Hindlimb muscle (tissue), 1 donor: Measurements from ENCODE around the gene GRAMD1B. TPM values are rescaled to one million over a fixed set of nuclear protein-coding genes. Genes with fewer than 3 reads are reported as not detected.

Source experiments
- DNase-seq: peaks from one replicate; pipeline ENCODE4 v3.0.0-alpha.2; 2013
- polyA plus RNA-seq: library from polyadenylated mRNA; unstranded; fragments of 120-200 nt; gene quantifications from one replicate; pipeline ENCODE4 v1.2.1, GENCODE V29; 2013; ENCODE audit not compliant: insufficient read length

The GRAMD1B gene
- polyA plus RNA-seq, 1 donor = 11.8 TPM

DNA sequence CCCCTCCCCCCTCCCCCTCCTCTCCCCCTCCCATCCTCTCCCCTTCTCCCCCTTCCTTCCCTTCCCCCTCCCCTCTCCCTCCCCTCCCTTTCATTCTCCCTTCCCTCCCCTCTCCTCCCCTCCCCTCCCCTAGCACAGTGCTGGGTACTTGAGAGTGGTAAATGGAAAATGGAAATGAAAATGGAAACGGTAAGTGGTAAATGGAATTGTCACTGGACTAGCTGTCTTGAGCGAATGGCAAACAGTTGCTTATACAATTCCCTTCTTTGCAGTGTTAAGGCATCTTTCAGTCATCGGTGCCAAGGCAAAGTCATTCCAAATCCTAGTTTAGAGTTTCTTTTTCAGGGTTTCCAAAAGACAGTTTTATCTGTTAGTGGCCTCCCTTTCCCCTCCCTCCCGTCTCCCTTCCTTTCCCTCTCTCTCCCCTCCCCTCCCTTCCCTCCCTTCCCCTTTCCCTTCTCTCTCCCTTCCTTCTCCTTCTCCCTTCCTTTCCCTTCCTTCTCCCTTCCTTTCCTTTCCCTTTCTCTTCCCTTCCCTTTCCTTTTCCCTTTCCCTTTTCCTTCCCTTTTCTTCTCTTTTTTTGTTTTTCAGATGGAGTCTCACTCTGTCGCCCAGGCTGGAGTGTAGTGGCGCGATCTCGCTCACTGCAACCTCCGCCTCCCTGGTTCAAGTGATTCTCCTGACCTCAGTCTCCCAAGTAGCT lies 47.3 kb downstream of the GRAMD1B start:
- DNase-seq = no peak

DNA sequence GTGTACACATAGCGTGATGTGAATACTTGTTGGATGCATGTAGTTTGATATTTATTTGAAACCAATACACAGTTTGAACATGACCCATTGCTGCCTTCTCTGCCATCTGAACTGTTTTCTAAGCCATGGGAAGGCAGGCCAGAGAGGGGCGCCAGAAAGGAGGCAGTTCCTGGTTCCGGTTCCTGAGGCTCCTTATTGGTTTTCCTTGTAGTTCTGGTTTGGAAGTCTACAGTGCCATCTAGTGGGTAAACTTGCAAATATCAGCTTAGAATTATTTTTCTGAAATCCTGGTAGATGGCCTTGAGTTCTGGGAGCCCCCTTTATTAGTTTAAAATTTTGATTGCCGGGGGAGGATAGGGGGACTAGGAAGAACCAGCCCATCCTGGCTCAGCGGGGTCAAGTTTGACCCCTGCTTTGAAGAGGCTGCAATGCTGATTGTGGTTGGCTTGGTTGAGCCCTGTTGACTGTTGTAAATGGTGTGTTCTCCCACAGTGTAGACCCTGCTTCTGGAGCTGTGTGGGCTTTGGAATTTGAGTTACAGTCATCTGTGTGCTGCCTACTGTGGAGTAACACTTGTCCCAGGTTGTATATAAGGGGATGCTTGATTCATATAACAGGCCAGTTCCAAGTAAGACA lies 48.4 kb downstream of the GRAMD1B start:
- DNase-seq = peak; percentile 70

DNA sequence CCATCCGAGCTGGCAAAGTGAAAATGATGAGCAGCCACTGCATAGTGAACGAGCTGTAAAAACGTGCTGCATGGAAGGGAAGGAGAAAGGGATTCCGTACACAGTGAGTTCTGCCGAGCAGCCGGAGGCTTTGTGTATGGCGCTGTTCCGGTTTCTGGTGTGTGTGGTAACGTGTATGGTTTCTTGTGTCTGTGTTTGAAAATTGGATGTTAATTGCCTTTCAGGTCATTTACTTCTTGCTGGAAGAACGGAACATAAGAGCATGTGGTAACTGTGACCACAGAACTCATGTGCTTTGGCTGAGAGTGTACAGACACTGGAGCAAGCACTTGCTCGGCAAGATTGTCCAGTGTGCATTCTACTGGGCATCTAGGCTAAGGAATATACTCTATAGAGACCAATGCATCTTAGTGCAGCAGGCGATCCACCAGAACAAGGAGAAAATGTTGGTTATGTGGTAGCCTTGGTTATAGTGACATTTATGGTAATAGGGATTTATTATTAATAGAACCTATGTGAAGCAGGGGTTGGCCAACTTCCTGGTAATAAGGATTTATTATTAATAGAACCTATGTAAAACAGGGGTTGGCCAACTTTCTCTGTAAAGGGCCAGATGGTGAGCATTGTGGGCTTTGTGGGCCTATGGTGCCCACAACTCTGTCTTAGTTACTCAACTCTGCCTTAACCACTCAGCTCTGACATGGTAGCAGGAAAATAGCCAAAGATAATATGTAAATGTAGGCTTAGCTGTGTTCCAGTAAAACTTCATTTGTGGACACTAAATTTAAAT lies 49.2 kb downstream of the GRAMD1B start:
- no peak for DNase-seq

DNA sequence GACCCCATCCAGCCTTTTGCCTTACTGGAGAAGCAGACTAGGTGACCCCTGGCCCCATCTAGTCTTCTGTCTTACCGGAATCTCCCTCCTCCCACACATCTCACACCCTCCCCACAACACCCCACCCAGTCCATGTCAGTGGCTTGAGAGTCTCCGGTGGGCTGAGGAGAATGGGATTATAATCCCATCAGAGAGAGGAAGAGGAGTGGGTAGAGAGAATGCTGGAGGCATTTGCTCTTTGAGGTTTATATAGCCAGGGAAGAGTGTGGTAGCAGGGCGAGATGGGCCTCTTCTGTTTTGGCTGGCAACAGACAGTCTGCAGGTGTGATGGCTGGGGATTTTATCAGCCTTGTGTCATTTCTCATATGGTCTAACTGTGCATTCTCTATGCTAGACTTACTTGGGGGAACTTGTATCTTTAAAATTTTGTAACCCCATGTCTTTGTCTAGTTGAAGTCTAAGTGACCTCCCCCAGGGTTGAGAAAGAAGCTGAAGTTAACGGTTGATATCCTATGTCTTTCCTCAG lies 50.3 kb downstream of the GRAMD1B start:
- no peak for DNase-seq

DNA sequence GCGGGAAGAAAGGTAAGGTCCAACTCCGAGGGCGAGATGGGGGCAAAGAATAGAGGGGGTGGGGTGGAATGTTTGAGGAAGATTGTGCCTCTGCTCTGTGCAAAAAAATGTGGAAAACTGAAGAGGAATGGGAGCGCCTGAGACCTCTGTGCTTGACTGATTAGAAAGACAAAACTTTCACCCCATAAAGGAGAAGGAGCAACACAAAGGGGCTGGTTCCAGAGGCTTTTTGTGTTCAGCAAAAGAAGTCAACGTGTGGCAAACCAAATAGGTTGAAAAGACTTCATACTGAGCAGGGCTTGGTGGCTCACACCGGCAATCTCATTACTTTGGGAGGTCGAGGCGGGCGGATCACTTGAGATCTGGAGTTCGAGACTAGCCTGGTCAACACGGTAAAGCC lies 50.8 kb downstream of the GRAMD1B start:
- no peak for DNase-seq

DNA sequence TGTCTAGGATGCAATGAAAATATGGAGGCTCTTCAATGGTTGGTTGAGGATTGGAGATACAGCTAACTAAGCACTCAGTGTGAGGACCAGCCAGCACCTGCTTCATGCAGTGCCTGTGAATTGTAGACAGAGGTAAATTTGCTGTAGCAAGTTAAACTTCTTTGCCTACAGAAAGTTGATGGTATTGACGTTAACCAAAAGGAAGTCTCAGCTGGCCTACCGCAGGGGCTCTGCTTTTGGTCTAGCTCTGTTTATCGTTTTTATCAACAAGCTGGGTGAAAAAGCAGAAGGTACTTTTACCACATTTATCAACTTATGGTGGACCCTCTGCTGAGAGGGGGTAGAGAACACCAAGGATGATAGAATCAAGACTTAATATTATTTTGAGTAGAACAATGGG lies 51.6 kb downstream of the GRAMD1B start:
- DNase-seq = no peak

DNA sequence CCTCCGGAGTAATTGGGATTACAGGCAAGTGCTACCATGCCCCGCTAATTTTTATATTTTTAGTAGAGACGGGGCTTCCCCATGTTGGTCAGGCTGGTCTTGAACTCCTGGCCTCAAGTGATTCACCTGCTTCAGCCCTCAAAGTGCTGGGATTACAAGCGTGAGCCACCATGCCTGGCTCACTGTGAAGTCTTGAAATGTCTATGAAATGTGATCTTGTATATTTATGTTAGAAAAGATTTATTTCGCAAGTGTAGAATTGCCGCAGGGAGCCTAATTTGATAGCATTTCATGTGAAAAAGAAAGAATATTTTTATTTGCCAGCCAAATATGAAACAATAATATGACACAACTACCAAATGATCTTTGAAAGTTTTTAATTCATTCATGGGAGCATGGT lies 52.1 kb downstream of the GRAMD1B start:
- DNase-seq = no peak

DNA sequence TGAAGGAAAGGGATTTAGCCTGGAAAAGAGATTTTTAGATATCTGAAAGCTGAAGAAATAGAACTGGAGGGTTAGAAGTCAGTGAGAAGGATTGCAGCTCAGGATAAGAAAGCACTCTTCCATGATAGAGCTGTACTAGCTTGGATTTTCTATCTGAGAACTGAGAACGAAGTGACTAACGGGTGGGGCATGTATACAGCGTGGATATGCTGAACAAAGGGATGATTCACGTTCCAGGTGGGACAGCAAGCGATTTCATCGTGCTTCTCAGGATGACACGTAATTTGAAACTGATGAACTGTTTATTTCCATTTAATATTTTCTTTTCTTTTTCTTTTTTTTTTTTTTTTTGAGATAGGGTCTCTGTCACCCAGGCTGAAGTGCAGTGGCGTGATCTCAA lies 53.0 kb downstream of the GRAMD1B start:
- no peak for DNase-seq

DNA sequence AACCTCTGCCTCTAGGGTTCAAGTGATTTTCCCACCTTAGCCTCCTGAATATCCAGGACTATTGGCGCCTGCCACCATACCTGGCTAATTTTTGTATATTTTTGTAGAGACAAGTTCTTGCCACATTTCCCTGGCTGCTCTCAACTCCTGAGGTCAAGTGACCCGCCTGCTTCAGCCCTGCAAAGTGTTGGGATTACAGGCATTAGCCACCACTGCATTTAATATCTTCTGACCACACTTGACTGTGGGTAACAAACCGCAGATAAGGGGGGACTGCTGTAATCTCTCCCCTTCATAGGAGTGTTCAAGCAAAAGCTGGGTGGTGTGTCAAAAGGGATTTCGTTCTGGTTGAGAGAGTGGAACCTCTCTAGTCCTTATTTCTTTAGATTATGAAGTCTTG lies 53.4 kb downstream of the GRAMD1B start:
- DNase-seq = no peak

DNA sequence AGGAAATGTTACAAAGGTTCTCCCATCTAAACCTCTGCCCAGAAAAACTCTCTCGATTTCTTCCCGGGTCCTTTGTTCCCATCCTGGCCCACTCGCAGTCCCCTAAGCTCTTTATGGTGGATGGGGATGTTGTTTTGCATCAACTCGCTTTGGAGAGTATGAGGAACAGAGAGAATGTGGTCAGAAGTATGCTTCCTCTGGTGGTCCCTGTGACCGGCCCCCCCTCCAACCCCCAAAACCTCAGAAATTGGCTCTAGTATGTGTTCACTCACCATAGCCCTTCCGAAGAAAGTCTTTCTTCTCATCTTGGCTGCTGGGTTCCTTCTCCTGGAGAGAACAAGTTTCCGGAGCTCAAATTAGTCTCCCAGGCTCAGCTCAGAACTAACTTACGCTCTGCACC lies 54.4 kb downstream of the GRAMD1B start:
- DNase-seq = no peak

DNA sequence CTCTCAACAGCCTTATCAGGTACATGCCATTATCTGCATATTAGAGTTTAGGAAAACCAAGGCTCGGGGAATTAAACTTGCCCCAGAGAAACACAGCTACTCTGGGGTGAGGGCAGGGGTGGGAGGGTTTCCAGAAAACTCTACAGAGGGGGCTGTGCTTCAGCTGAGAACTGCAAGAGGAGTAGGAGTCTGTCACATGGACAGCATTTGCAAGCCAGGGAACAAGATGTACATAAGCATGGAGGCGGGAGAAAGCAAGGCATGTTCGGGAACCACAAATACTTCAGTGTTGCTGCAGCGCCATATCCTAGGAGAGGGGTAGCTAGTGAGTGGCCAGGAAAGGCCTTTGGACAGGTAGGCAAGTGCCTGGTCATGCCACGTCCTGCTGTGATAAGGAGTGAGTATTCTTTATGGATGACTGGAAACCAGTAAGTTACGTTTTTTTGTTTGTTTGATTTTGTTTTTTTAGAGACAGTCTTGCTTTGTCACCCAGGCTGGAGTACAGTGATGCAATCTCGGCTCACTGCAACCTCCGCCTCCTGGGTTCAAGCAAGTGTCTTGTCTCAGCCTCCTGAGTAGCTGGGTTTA lies 57.2 kb downstream of the GRAMD1B start:
- DNase-seq = no peak

DNA sequence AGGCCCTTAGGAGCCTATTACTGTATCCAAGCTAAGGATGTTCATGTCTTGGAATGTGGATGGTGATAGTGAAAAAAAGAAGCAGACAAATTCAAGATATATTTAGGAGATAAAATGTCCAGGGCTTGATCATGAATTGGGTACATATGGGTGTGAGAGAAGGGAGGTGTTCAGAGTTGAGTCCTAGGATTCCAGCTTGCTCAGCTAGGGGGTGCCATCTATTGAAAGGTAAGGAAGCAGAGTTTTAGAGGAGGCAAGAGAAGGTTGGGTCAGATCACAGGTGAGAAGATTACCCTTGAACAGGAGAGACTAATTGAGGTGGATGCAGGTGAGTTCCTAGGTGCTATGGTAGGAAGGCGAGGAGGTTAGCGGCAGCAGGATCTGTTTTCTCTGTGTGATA lies 60.5 kb downstream of the GRAMD1B start:
- DNase-seq = no peak

DNA sequence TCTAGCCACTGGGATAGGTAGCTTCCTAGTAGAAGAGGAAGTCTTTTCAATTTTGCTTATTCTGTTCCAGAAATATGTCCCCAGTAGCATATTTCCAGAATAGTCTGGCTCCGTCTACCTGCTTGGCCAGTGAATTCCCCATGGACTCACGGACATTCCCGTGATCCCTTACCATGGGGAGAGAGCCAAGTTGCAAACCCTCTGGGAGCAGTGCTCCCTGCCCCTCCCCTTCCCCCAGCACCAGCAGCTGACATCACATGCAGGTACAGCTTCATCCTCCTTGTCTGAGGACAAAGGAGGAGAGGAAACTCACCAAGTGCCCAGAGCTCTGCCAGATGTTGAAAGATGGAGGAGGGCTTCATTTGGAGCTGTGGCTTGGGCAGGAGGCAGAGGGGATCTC lies 61.2 kb downstream of the GRAMD1B start:
- no peak for DNase-seq

DNA sequence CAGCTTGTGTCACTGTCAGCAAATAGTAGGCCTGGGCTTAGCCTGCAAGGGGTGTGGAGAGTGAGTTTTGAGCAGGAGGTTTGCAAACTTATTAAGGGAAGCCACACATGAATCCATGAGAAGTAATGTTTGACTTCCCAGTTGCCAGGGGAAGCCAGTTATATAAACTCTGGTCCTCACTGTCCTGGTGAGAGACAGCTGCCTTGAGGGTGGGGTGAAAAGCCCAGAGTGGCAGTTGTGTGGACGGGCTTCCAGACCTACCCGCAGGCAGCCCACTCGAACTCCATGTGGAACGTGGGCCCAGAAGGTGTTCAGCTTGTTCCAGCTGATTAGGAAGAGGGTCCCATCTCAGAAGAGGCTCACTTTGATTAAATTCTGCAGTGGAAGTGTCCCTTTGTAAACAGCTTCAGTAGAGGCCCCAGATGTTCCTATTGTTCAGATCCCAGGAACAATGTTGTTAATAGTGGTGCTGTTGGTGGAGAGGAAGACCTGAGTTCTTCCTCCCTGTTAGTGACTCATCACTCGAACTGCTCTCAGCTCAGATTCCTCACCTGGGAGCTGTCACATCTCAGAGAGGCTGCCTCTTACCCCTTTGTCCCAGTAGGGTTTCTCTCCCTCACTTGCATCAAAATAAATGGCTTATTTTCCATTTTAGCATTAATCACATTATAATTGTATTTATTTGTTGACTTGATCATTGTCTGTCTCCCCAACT lies 63.4 kb downstream of the GRAMD1B start:
- DNase-seq = no peak

DNA sequence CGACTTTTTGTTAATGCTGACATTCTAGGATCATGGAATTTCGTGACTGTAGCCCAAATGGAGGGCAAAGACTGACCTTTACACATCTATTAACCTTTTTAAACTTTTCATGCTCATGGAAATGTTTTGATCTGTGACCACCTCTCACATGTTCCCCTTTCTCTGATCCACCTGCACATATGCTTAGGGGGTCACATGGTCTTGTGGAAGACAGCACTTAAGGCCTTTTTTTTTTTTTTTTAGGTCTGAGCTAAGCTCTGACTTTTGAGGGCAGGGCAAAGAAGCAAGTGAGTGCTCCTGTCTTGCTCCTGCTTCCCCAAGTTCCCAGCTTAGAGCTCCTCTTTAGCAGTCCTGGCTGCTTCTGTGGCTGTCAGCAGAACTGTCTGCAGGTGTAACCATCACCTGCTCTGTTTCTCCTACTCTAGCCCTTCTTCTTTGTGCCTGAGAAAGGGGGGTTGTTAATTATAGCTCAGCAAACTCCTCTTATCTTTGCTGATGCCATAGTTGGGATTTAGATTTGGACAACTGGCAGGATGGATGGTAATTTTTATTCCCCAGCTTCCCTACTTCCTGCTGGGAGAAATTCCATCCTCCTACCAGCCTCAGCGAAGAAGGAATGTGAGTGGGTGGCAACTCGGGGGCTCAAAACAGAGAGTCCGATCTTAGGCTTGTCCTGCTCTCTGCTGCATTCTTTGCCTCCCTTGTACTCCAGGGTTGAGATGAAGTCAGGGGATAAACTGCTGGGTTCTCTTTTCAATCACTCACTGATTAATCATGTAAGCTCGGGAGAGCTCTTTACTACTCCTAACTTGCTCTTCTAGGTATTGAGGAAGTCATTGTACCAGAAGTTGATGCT lies 64.4 kb downstream of the GRAMD1B start:
- no peak for DNase-seq

DNA sequence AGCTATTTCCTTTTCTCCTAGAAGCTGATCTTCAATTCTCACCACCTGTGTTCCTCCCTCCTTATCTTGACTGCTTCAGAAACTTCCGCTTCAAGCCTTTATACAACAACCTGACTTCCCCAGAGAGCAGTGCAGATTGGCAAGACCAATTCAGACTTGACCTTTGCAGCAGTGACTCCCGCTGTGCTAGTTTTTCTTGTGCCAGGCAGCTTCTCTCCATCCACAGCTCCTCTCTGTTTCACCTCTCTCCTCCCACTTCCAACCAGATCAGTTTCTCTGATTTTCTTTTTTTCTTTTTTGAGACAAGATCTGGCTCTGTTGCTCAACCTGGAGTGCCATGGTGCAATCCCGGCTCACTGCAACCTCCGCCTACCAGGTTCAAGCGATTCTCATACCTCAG lies 74.3 kb downstream of the GRAMD1B start:
- no peak for DNase-seq

DNA sequence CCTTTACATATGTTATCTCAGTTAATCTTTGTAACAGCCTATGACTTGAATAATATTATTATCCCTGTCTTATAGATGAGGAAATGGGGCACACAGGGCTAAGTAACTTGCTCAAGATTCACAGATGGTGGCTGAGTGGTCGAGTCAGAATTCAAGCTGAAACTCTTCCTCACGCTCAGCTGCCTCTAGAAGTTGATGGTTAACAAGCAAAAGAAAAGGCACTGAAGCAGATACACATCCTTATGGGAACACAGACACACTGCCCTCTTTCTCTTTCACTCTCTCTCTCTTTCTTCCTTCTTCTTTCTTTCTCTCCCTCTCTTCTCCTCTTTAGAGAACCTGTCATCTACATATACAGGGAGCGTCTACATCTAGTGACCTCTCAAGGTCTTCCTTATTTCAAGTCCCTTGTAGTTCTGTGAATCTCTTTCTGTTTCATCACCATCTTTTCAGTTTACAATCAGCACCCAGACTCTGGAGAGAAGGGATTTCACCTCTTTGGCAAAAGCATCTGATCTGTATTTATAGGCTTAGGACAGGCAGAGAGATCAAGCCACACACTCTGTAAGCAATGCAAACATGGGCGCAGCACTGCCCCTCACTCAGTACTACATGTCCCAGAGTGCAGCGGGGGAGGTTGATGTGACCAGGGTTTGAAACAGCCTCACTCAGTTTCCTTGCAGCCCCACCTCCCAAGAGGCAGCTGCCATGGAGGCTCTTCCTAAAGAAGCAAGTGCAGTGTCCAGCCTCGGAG lies 75.7 kb downstream of the GRAMD1B start:
- no peak for DNase-seq

DNA sequence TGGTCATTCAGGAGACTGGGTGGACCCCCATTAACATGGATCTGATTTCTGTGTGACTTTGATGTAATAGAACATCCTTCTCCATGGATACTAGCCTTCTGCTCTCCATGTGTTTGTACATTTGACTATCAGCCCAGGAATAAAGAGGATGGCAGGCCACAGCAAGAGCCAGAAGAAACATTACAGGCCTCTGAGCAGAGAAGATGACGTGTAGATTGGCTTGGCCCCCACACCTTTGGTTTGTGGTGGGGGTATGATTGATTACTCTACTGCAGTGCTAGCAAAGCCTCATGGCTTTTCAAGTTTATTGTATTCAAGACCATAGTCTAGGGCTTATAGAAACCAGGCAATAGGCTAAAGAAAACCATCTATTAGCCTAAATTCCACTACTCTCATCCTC lies 77.0 kb downstream of the GRAMD1B start:
- no peak for DNase-seq

DNA sequence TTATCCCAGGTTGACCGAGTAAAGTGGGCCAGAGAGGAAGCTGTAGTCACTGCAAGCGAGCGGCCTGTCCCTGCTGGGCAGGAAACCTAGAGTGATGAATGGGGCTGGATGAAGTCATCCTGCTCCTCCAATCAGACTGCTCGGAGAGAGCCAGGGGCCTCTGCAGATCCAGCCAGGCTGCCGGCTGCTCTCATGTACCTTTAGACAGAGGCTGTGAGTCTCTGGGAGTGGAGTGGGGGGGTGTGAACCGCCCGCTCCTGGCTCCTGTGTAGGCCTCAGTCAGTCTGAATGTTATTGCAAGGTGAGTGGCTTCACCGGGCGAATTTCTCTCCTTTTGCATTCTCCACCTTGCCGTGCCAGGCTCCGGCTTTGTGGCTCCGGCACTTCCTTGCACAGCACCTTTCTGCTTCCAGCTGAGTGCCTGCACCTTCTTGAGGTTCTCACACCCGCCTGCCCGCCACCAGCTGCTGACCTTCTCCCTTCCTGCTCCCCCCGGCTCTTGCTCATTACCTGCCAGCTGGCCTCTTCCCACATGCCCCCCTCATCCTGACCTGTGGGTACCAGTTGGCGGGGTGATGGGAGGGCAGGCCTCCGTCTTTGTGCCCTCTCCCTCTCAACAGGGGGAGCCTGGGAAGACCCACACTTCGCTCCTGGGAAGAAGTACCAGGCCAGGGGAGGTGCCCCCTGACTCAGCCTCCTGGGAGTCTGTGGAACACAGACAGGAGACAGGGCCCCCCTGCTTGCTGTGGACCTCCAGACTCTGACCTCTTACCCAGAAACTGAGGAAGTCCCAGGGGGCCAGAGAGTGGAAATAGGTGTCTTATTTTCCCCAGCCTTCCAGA lies 79.9 kb downstream of the GRAMD1B start:
- DNase-seq = no peak

DNA sequence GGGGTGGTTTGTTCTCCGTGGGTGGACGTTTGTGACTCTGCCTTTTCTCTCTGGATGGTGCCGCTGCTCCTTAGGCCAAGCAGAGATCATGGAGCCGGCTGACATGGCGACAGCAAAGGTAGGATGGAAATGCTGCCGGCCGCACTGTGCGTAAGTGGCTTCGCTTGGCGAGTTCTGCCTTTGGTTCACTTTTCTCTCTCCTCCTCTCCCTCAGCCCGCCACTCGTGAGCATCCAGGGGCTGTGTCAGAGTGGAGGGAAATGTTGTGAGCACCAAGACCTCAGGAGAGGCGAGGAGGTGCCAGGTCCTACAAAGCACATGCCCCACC lies 80.5 kb downstream of the GRAMD1B start:
- DNase-seq = no peak
